ENCODE data around the gene FAM171A1.

DNA sequence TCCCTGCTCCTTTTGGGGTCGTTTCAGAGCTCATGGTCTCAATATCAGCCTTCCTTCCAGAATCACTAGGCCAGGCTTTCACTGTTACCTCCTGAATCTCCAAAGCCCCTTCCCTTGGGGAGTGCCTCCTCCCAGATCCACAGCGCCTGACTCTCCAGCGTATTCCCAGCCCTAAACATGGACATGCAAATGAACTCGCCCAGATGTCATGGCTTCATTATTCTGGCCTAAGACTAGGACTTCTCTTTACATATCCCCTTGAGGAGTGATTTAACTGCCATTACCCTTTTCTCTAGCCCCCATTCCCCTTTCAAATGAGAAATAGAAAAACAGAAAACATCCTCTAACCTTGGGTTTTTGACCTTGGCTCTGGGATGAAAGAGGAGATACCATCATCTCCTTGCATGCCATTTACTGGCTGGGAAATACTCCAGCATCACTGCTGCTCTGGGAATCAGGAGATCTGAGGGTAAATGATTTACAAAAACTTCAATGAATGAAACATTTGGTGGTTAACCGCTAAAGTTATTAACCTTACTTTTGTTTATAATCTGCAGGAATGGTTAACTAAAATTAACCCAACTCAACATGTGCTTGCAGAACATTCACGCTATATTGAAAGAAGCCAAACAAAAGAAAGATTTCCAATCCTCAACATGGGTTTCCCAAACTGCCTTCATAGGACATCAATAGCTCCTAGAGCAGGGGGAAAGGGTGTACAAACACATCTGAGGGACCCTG lies 37.0 kb downstream of the FAM171A1 start:
- TF ChIP-seq, protein P1, sequence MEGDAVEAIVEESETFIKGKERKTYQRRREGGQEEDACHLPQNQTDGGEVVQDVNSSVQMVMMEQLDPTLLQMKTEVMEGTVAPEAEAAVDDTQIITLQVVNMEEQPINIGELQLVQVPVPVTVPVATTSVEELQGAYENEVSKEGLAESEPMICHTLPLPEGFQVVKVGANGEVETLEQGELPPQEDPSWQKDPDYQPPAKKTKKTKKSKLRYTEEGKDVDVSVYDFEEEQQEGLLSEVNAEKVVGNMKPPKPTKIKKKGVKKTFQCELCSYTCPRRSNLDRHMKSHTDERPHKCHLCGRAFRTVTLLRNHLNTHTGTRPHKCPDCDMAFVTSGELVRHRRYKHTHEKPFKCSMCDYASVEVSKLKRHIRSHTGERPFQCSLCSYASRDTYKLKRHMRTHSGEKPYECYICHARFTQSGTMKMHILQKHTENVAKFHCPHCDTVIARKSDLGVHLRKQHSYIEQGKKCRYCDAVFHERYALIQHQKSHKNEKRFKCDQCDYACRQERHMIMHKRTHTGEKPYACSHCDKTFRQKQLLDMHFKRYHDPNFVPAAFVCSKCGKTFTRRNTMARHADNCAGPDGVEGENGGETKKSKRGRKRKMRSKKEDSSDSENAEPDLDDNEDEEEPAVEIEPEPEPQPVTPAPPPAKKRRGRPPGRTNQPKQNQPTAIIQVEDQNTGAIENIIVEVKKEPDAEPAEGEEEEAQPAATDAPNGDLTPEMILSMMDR (IDR thresholded peaks at IDR 0.05) = no peak
- no peak for TF ChIP-seq POLR2A (IDR thresholded peaks at IDR 0.05)
- no peak for TF ChIP-seq POLR2AphosphoS5 (IDR thresholded peaks at IDR 0.05)

All from prostate gland (tissue), 2 donors.